ENCODE results near the gene AHCYL1. TPM values are rescaled to one million over a fixed set of nuclear protein-coding genes. Genes with fewer than 3 reads are reported as not detected.

Gene AHCYL1
- total RNA-seq, 1 experiment from 2014 or later = 89.0 TPM

DNA sequence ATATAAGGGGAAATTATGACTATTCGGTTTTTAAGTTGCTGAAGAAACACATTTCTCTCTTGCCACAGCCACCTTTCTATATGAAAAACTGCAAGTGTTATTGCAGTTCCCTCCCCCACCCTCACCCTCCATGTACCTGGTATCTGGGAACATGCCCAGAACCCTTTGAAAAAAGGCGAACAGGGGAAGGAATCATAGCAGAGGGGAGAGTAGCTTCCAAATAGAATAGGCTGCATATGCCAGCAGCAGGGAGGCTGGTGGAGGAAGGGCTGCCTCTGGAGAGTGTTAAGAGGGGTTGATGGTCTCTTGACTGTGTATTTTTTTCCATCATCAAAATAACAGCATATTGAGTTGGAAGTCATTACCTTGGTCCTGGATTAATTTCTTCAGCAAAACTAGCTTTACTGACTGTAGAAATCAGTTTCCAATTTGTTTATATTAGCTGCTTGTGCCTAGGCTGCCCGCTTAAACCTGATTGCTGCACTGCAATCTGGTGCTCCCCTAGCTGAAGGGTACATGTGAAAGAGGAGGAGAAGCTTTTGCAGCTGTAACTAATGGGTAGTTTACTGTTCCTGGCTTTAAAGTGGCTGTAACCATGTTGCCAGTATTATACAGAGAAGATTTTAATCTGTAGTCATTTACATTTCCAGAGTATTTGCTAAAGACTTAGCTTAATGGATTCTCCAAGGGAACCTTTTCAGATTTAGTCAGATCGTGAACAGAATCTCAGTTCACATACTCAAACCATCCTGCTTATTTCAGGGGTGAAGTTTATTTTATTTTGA lies 22.7 kb downstream of the AHCYL1 start:
- no peaks in the 10 kb centered on the region for H3K23me2 ChIP-seq (ENCODE audit: insufficient read length, low read depth, low read length, poor library complexity, severe bottlenecking)
- Mint-ChIP-seq H3K27ac (peak overlapping the region in 2 of 3 experiments; percentile 44 to 62; a peak in 4 of 7 replicates), H3K4me3 (peak overlapping the region in 1 of 2 experiments; percentile 34; a peak in 1 of 5 replicates), H3K36me3 (ENCODE audit: insufficient read depth in 1 of 3, low read depth in 3 of 3) (peaks cover 14 to 38% (median 35%) of the 10 kb centered on the region in 3 experiments; a peak in 6 of 7 replicates), H3K9me3 (no peaks in the 10 kb centered on the region), H3K4me1 (peaks cover 53 to 57% of the 10 kb centered on the region in 2 experiments), H3K27me3 (ENCODE audit: low read depth) (no peaks in the 10 kb centered on the region)
- no peak overlapping the region for H2AFZ ChIP-seq (ENCODE audit: low read length)
- no peak overlapping the region for H2BK15ac ChIP-seq (ENCODE audit: low read depth, low read length)
- no peaks in the 10 kb centered on the region for H3K9me3 ChIP-seq (ENCODE audit: control insufficient read depth, low read depth, low read length)
- H2AK5ac ChIP-seq (ENCODE audit: insufficient read length, low read length) = no peak overlapping the region
- H3K27me3 ChIP-seq (ENCODE audit: insufficient read depth, low read length) = no peaks in the 10 kb centered on the region
- no peaks in the 10 kb centered on the region for H4K20me1 ChIP-seq (ENCODE audit: control insufficient read depth, insufficient read depth, insufficient read length)
- H2BK20ac ChIP-seq (ENCODE audit: low read depth, low read length, poor library complexity, severe bottlenecking) = no peak overlapping the region
- WGBS (ENCODE audit: extremely low coverage, insufficient read length, low lambda C conversion rate) = no CpG with 5 or more reads among the region's 4 CpGs
- no peak overlapping the region for H3K4me2 ChIP-seq (ENCODE audit: insufficient read depth, insufficient read length, low read length)
- no peak overlapping the region for H4K5ac ChIP-seq (ENCODE audit: insufficient read length, low read depth, low read length)
- DNase-seq = no peak
- no peak overlapping the region for H2BK5ac ChIP-seq (ENCODE audit: insufficient read length, low read length)
- H3K27ac ChIP-seq (ENCODE audit: insufficient read length, low read depth, low read length) = no peak overlapping the region
- TF ChIP-seq, protein P1, sequence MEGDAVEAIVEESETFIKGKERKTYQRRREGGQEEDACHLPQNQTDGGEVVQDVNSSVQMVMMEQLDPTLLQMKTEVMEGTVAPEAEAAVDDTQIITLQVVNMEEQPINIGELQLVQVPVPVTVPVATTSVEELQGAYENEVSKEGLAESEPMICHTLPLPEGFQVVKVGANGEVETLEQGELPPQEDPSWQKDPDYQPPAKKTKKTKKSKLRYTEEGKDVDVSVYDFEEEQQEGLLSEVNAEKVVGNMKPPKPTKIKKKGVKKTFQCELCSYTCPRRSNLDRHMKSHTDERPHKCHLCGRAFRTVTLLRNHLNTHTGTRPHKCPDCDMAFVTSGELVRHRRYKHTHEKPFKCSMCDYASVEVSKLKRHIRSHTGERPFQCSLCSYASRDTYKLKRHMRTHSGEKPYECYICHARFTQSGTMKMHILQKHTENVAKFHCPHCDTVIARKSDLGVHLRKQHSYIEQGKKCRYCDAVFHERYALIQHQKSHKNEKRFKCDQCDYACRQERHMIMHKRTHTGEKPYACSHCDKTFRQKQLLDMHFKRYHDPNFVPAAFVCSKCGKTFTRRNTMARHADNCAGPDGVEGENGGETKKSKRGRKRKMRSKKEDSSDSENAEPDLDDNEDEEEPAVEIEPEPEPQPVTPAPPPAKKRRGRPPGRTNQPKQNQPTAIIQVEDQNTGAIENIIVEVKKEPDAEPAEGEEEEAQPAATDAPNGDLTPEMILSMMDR (conservative IDR thresholded peaks at IDR 0.05) = no peak
- H3T11ph ChIP-seq (ENCODE audit: low read length) = no peak overlapping the region
- no peak overlapping the region for H4K91ac ChIP-seq (ENCODE audit: insufficient read length, low read depth, low read length)
- H4K8ac ChIP-seq (replicated peaks; ENCODE audit: insufficient read length, low read depth, low read length) = no peak overlapping the region
- H2BK120ac ChIP-seq (ENCODE audit: low read depth, low read length, poor library complexity, severe bottlenecking) = no peak overlapping the region
- no peak overlapping the region for H3K23ac ChIP-seq (ENCODE audit: insufficient read length, low read depth, low read length)
- H3K4me1 ChIP-seq (ENCODE audit: insufficient read depth, low read length) = peaks cover 14% of the 10 kb centered on the region
- H3K9ac ChIP-seq (ENCODE audit: extremely low read depth, insufficient read length, low read length) = no peak overlapping the region
- no peak overlapping the region for H2BK12ac ChIP-seq (ENCODE audit: insufficient read length, low read depth, low read length)
- peaks cover 9% of the 10 kb centered on the region; the same call in 1 of the 2 replicates for H3K79me2 ChIP-seq (ENCODE audit: insufficient read depth, low read length)
- no peak overlapping the region for H3K56ac ChIP-seq (ENCODE audit: insufficient read length, low read depth, low read length)
- no peak overlapping the region for H3K14ac ChIP-seq (ENCODE audit: insufficient read depth, low read length)
- no peaks in the 10 kb centered on the region for H3K79me1 ChIP-seq (ENCODE audit: insufficient read depth, low read depth, low read length, poor library complexity, severe bottlenecking)
- no peak overlapping the region for H3K4ac ChIP-seq (ENCODE audit: low read depth, low read length)
- no peak overlapping the region for H3K18ac ChIP-seq (ENCODE audit: insufficient read length, low read depth, low read length)

Data from H9 (cell line).